Epithelial cell of proximal tubule (primary cell): ENCODE measurements around the gene NBEAL1. TPM values are rescaled to one million over a fixed set of nuclear protein-coding genes. Genes with fewer than 3 reads are reported as not detected.
"Not testable (repeated sequence)": the region's sequence is repeated elsewhere in the genome, so short reads cannot be mapped to it uniquely, and the experiment has no call there.

Source experiments
- DNase-seq: peaks from one replicate; pipeline ENCODE4 v3.0.0-alpha.2; 2011; ENCODE audit warnings: low read depth
- H3K4me3 ChIP-seq: 2 replicates; pipeline ENCODE4 v1.5.1; 2011; ENCODE audit warnings: low read depth, mild to moderate bottlenecking, low read length
- CTCF ChIP-seq: conservative IDR thresholded peaks from 2 replicates; pipeline ENCODE4 v1.5.1; 2012; ENCODE audit warnings: low read depth, mild to moderate bottlenecking, low read length
- total RNA-seq: library from RNA; depleted of rRNA; stranded (reverse); fragments of >200 nt; gene quantifications from 2 replicates; pipeline ENCODE4 v1.2.3, GENCODE V29; 2015

Gene NBEAL1
- total RNA-seq, 1 donor from 2014 or later = 11.5 TPM

DNA sequence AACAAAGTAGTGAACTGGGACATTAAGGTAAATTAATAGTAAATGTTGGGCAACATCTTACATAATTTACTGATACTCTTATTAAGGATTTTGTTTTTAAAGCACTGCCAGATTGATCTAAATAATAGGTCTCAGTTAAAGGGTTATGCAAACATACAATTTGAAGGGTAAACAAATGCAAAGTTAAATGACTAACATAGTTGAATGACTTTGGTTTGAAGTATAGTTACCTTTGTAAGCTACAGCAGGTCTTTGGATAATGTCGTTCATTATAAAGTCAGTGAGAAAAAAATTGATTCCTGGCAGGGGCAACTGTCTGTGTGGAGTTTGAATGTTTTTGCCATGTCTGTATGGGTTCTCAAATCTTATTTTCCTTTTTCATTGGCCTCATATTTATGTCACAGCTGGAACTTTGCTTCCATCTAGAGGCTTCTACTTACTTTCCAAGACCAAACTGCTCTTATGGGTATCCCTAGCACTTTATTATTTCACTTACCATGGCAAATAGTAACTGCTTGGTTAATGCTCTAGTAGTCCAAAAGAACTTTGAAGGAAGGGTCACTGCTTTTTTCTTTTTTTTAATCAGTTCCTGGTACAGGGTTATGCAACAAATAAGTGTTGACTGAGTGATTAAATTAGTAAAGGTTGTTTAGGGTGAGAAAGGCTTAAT is 107.8 kb downstream of the NBEAL1 start:
- TF ChIP-seq CTCF = peak; percentile 28
- no peak overlapping the region for H3K4me3 ChIP-seq
- DNase-seq = no peak

GRCh38 chr2:203126996-203127395 is 112.3 kb downstream of the NBEAL1 start:
- no peak for DNase-seq
- no peak overlapping the region for H3K4me3 ChIP-seq
- TF ChIP-seq CTCF = no peak

GRCh38 chr2:203135105-203135504 is 120.4 kb downstream of the NBEAL1 start:
- no peak for DNase-seq
- TF ChIP-seq CTCF = no peak
- H3K4me3 ChIP-seq = no peak overlapping the region

DNA sequence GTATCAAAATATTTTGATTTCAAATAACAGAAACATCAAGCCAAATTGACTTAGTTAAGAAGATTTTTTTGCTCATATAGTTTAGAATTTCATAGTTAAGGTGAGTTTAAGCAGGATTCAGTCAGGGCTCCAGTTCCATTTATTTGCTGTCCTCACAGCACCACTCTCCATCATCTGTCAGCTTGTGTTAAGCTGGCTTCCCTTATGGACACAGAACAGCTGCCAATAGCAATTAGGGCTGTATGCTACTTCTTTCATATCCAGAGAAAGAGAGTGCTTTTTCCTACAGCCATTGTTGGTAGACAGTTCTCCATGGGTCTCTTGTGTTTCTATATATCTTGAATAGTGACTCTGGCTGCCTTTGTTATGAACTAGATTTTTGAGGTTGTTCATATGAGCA is 128.7 kb downstream of the NBEAL1 start:
- no peak overlapping the region for H3K4me3 ChIP-seq
- no peak for DNase-seq
- TF ChIP-seq CTCF = no peak

- TF ChIP-seq CTCF = no peak
- H3K4me3 ChIP-seq = no peak overlapping the region
- DNase-seq = no peak
Measured at GRCh38 chr2:203149194-203149593, 134.5 kb downstream of the NBEAL1 start.

DNA sequence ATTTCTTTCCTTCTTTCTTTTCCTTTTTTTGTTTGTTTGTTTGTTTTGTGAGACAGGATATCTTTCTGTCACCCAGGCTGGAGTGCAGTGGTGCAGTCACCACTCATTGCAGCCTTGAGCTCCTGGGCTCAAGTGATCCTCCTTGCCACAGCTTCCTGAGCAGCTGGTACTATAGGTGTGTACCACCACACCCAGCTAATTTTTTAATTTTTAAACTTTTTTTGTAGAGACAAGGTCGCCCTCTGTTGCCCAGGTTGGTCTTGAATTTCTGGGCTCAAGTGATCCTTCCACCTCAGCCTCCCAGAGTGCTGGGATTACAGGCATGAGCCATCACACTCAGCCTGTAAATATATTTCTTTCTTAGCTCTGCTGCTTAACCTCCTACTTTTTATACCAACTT is 140.7 kb downstream of the NBEAL1 start:
- TF ChIP-seq CTCF = no peak
- no peak for DNase-seq
- H3K4me3 ChIP-seq = no peak overlapping the region

- not testable (repeated sequence) for H3K4me3 ChIP-seq, DNase-seq
Measured at GRCh38 chr2:203162722-203163121, 148.0 kb downstream of the NBEAL1 start.
